HepG2 (cell line): Measurements from ENCODE around the gene TRIM8. TPM values are rescaled to one million over a fixed set of nuclear protein-coding genes. Genes with fewer than 3 reads are reported as not detected.

Experiments used
- ATF3 ChIP-seq: sonication (generic); formaldehyde crosslinking; IDR thresholded peaks from 2 replicates; pipeline ENCODE4 v1.4.0; 2020; ENCODE audit warnings: missing genetic modification reagents
- ELF3 ChIP-seq: IDR thresholded peaks from 2 replicates; pipeline ENCODE4 v1.6.1; 2016; ENCODE audit warnings: missing genetic modification reagents, missing compliant biosample characterization
- ELF4 ChIP-seq: sonication (generic); formaldehyde crosslinking; IDR thresholded peaks from 2 replicates; pipeline ENCODE4 v1.5.0; 2020; ENCODE audit warnings: missing genetic modification reagents, mild to moderate bottlenecking, moderate library complexity, borderline replicate concordance
- GPN1 ChIP-seq: sonication (generic); formaldehyde crosslinking; IDR thresholded peaks from 2 replicates; pipeline ENCODE4 v1.5.1; 2020; ENCODE audit warnings: missing genetic modification reagents, borderline replicate concordance
- MXD4 ChIP-seq: IDR thresholded peaks from 2 replicates; pipeline ENCODE4 v1.6.1; 2016; ENCODE audit warnings: mild to moderate bottlenecking, missing biosample characterization, missing genetic modification reagents
- MYPOP ChIP-seq: sonication (generic); formaldehyde crosslinking; IDR thresholded peaks from 2 replicates; pipeline ENCODE4 v1.8.1; 2023; ENCODE audit warnings: mild to moderate bottlenecking, moderate library complexity, missing genetic modification reagents
- NFAT5 ChIP-seq: sonication (generic); formaldehyde crosslinking; IDR thresholded peaks from 2 replicates; pipeline ENCODE4 v1.4.0; 2020; ENCODE audit warnings: missing genetic modification reagents
- RFXAP ChIP-seq: sonication (generic); formaldehyde crosslinking; IDR thresholded peaks from 2 replicates; pipeline ENCODE4 v1.4.0; 2020; ENCODE audit warnings: missing genetic modification reagents, borderline replicate concordance
- SMYD3 ChIP-seq: sonication (generic); formaldehyde crosslinking; IDR thresholded peaks from 2 replicates; pipeline ENCODE4 v1.8.1; 2023; ENCODE audit warnings: mild to moderate bottlenecking, missing genetic modification reagents
- U2AF1 ChIP-seq: fragments of 200-400 bp; formaldehyde crosslinking; optimal IDR thresholded peaks from 2 replicates; pipeline ENCODE3; 2017; ENCODE audit warnings: mild to moderate bottlenecking, low read depth, low read length
- USF2 ChIP-seq, 2 experiments: sonication (generic) in 1 of 2; formaldehyde crosslinking in 1 of 2; IDR thresholded peaks; 2 replicates each; pipeline versions ENCODE4 v1.5.1 to v1.6.1; 2011 to 2020; ENCODE audit warnings: borderline replicate concordance in 1 of 2, low read depth in 1 of 2, low read length in 1 of 2, mild to moderate bottlenecking in 1 of 2, missing genetic modification reagents in 1 of 2, moderate library complexity in 1 of 2
- ZFP36L2 ChIP-seq: sonication (generic); formaldehyde crosslinking; IDR thresholded peaks from 2 replicates; pipeline ENCODE4 v1.4.0; 2020; ENCODE audit warnings: missing genetic modification reagents
- ZNF143 ChIP-seq: sonication (generic); formaldehyde crosslinking; IDR thresholded peaks from 2 replicates; pipeline ENCODE4 v1.4.0; 2020; ENCODE audit warnings: missing genetic modification reagents
- ZNF225 ChIP-seq: sonication (generic); formaldehyde crosslinking; IDR thresholded peaks from 2 replicates; pipeline ENCODE4 v1.4.0; 2020; ENCODE audit warnings: mild to moderate bottlenecking, missing genetic modification reagents
- ZNF574 ChIP-seq: sonication (generic); formaldehyde crosslinking; IDR thresholded peaks from 2 replicates; pipeline ENCODE4 v1.4.0; 2020; ENCODE audit warnings: missing genetic modification reagents
- ZNF761 ChIP-seq: sonication (generic); formaldehyde crosslinking; conservative IDR thresholded peaks from 2 replicates; pipeline ENCODE4 v1.4.0; 2020; ENCODE audit warnings: mild to moderate bottlenecking, missing genetic modification reagents
- polyA plus RNA-seq, 8 experiments: library from polyadenylated mRNA; depleted of rRNA in 3 of 8; stranded (reverse) in 7 of 8; unstranded in 1 of 8; fragments of >200 nt; fragmentation: Illumina TruSeq in 4 of 8; extraction: Trizol in 4 of 8; gene quantifications; 2 replicates each; pipeline versions ENCODE4 v1.2.1 to v1.2.3, GENCODE V29; 2011 to 2016; ENCODE audit warnings: low read depth in 4 of 8, missing spikeins in 1 of 8, mixed read lengths in 1 of 8; ENCODE audit not compliant: insufficient read depth in 1 of 8
- total RNA-seq, 5 experiments: library from RNA; depleted of rRNA; stranded (reverse); fragments of >200 nt; fragmentation: Illumina TruSeq; extraction: Trizol; gene quantifications; 2 replicates each; pipeline ENCODE4 v1.2.3, GENCODE V29; 2016; ENCODE audit warnings: low read depth in 1 of 5

The TRIM8 gene
- total and polyA plus RNA-seq, 2 of the 13 experiments (the other 11 are each of a cell fraction or from before 2014, with no cell fraction given), result 38.9 to 66.5 TPM

GRCh38 chr10:102597131-102597991, 46.9 kb upstream of the TRIM8 start (continued):
- TF ChIP-seq USF2 (IDR thresholded peaks at IDR 0.05; ENCODE audit: low read depth, low read length), result no peak
- TF ChIP-seq USF2 (CRISPR knock-in tag; IDR thresholded peaks at IDR 0.05; ENCODE audit: borderline replicate concordance), result no peak
- peak; percentile 80 for TF ChIP-seq ZNF574 (CRISPR knock-in tag)
- no peak for TF ChIP-seq U2AF1
- no peak; the same call in 1 of the 2 replicates for TF ChIP-seq ZNF143
- peak; percentile 83; the same call in 1 of the 2 replicates for TF ChIP-seq ELF3 (CRISPR knock-in tag)
- TF ChIP-seq SMYD3 (CRISPR knock-in tag), result no peak
- TF ChIP-seq NFAT5 (CRISPR knock-in tag), result no peak
- no peak; the same call in 1 of the 2 replicates for TF ChIP-seq ZNF225 (CRISPR knock-in tag)
- TF ChIP-seq RFXAP (CRISPR knock-in tag), result 0 out of 2 replicates have a peak, but pooled peaks have one; percentile 44
- 0 out of 2 replicates have a peak, but pooled peaks have one; percentile 44 for TF ChIP-seq ZNF761 (CRISPR knock-in tag)
- TF ChIP-seq MXD4, result 0 out of 2 replicates have a peak, but pooled peaks have one; percentile 25
- TF ChIP-seq ATF3 (CRISPR knock-in tag), result no peak
- TF ChIP-seq ELF4 (CRISPR knock-in tag), result peak; percentile 76
- TF ChIP-seq GPN1 (CRISPR knock-in tag), result no peak
- TF ChIP-seq MYPOP, result peak; percentile 55; the same call in 1 of the 2 replicates
- no peak for TF ChIP-seq ZFP36L2 (CRISPR knock-in tag)
